GM12891 (cell line): ENCODE results near the gene HOXA9.

Experiments
- PAX5 ChIP-seq: IDR thresholded peaks from 2 replicates; pipeline ENCODE4 v1.6.1; 2011; ENCODE audit warnings: low read length, moderate library complexity, mild to moderate bottlenecking; ENCODE audit not compliant: insufficient read depth, severe bottlenecking
- POLR2A ChIP-seq: IDR thresholded peaks from 2 replicates; pipeline ENCODE4 v1.6.1; 2011; ENCODE audit warnings: low read depth, low read length, control low read depth
- TAF1 ChIP-seq: IDR thresholded peaks from 2 replicates; pipeline ENCODE4 v1.6.1; 2011; ENCODE audit warnings: low read depth, low read length, control low read depth

DNA sequence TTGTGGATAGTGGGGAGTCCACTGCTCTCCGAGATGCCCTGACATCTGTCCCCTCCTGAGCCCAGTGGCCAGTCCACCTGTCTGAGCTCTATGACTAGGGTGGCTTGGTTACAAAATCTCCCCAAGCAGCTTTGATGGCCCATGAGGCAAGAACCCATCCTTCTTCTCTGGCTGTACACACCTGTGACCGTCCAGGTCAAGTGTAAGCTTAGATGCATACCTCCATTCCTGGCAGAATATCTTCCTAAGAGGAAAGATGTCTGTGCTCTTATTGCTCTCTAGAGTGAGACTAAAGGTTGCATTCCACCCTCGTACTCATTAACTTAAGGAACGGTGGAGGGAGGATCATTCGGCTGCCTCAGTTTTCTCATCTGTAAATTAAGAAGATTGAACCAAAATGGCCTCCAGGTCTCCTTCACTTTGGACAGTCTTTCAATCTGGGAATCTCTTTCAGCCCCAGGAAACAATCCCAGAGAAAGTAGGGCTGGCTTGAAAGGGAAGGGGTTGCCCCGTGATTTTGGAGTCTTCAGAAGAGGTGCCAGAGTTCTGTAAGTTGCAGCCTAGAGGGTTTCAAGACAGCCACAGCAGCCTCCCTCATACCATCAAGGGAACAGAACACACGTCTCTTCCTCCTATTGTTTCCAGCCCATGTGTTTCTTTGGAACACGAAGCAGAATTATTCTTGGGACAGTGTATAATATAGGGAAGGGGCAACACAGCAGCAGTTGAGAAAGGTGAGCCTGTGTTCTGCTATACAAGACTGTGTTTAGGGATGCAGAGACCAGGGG, 40.2 kb downstream of the HOXA9 start:
- TF ChIP-seq PAX5 = no peak
- no peak for TF ChIP-seq POLR2A
- TF ChIP-seq TAF1 = no peak
